A549 (cell line): ENCODE results near the gene XRCC4. TPM values are rescaled to one million over a fixed set of nuclear protein-coding genes. Genes with fewer than 3 reads are reported as not detected.

ENCODE experiments used
- ATAC-seq, 2 experiments: fragments of 200-7000 bp in 1 of 2; fragments of >200 bp in 1 of 2; cut with Nextera tagmentation in 1 of 2; cut with Tn5 transposase in 1 of 2; 3 replicates each; pipeline versions ENCODE4 v1.8.0 to v1.9.1; 2018 to 2020; ENCODE audit warnings: mild to moderate bottlenecking in 1 of 2, moderate library complexity in 1 of 2
- CTCF ChIA-PET: fragments of 300-600 bp; sonication (Branson Sonifier 250); formaldehyde crosslinking; extraction: SDS; loops from one replicate; lab custom pipeline; 2021; ENCODE audit warnings: antibody characterized with exemption, inconsistent platforms; lab: Yijun Ruan, JAX
- POLR2A ChIA-PET: fragments of 350-600 bp; formaldehyde crosslinking; extraction: SDS; loops from one replicate; lab custom pipeline; 2021; ENCODE audit warnings: antibody characterized with exemption, inconsistent platforms; lab: Yijun Ruan, JAX
- DNase-seq, 2 experiments: peaks; one replicate each; pipeline versions ENCODE4 v3.0.0 to v3.0.0-alpha.2; 2011 to 2016; ENCODE audit warnings: low read depth in 1 of 2, low spot score in 1 of 2
- FAIRE-seq: peaks from 2 replicates; lab custom pipeline; 2011; peaks lifted over from hg19 to GRCh38; lab: Jason Lieb, UNC
- H3K27ac ChIP-seq, 2 experiments: fragments of >200 bp; sonication (Bioruptor Twin); formaldehyde crosslinking; 3 replicates each; pipeline ENCODE4 v1.5.1; 2016 to 2017
- H3K4me1 ChIP-seq: fragments of >200 bp; sonication (Bioruptor Twin); formaldehyde crosslinking; 3 replicates; pipeline ENCODE4 v1.6.1; 2016
- H3K4me2 ChIP-seq: fragments of >200 bp; sonication (Bioruptor Twin); formaldehyde crosslinking; 3 replicates; pipeline ENCODE4 v1.6.1; 2016
- H3K4me3 ChIP-seq: fragments of >200 bp; sonication (Bioruptor Twin); formaldehyde crosslinking; 3 replicates; pipeline ENCODE4 v1.5.1; 2016
- H3K9me3 ChIP-seq: fragments of >200 bp; sonication (Bioruptor Twin); formaldehyde crosslinking; 3 replicates; pipeline ENCODE4 v1.6.1; 2016
- ATOH8 ChIP-seq: fragments of 250-450 bp; sonication (Bioruptor Pico); IDR thresholded peaks from 2 replicates; pipeline ENCODE4 v1.5.0; 2020; ENCODE audit warnings: low read depth, mild to moderate bottlenecking, moderate library complexity
- CBX8 ChIP-seq: fragments of 200-600 bp; sonication (generic); IDR thresholded peaks from 2 replicates; pipeline ENCODE4 v1.6.1; 2016
- ELK1 ChIP-seq: fragments of 150-350 bp; IDR thresholded peaks from 2 replicates; pipeline ENCODE4 v1.6.1; 2014; ENCODE audit warnings: low read depth, mild to moderate bottlenecking, low read length
- FOXS1 ChIP-seq: fragments of 250-450 bp; sonication (Bioruptor Pico); IDR thresholded peaks from 2 replicates; pipeline ENCODE4 v1.5.0; 2020; ENCODE audit warnings: mild to moderate bottlenecking, moderate library complexity
- HES2 ChIP-seq: fragments of >200 bp; sonication (Bioruptor Twin); formaldehyde crosslinking; IDR thresholded peaks from 2 replicates; pipeline ENCODE4 v1.6.1; 2016
- HMGXB4 ChIP-seq: fragments of 250-450 bp; sonication (Bioruptor Pico); IDR thresholded peaks from 2 replicates; pipeline ENCODE4 v1.5.0; 2021; ENCODE audit warnings: mild to moderate bottlenecking, moderate library complexity, borderline replicate concordance
- HOXB5 ChIP-seq: fragments of 250-450 bp; sonication (Bioruptor Pico); IDR thresholded peaks from 2 replicates; pipeline ENCODE4 v1.5.0; 2020; ENCODE audit warnings: mild to moderate bottlenecking, moderate library complexity
- MAFK ChIP-seq: fragments of 450-650 bp; IDR thresholded peaks from 2 replicates; pipeline ENCODE4 v1.6.1; 2014; ENCODE audit not compliant: partially characterized antibody
- NPAS2 ChIP-seq: fragments of 250-450 bp; sonication (Bioruptor Pico); IDR thresholded peaks from 2 replicates; pipeline ENCODE4 v1.8.0; 2022; ENCODE audit warnings: mild to moderate bottlenecking, moderate library complexity, borderline replicate concordance
- RAD21 ChIP-seq, 2 experiments: fragments of >200 bp in 1 of 2; sonication (Bioruptor Twin) in 1 of 2; formaldehyde crosslinking in 1 of 2; IDR thresholded peaks in 1 of 2; conservative IDR thresholded peaks in 1 of 2; 2 replicates in 1 of 2; 3 replicates in 1 of 2; pipeline ENCODE4 v1.6.1; 2012 to 2018; ENCODE audit warnings: inconsistent platforms in 1 of 2
- RFX5 ChIP-seq: fragments of 450-650 bp; IDR thresholded peaks from 2 replicates; pipeline ENCODE4 v1.7.1; 2014; ENCODE audit warnings: antibody characterized with exemption, mild to moderate bottlenecking, moderate library complexity
- SMC3 ChIP-seq: fragments of >200 bp; sonication (Bioruptor Twin); formaldehyde crosslinking; IDR thresholded peaks from 3 replicates; pipeline ENCODE4 v1.6.1; 2018; ENCODE audit warnings: inconsistent platforms
- TFCP2L1 ChIP-seq: fragments of 250-450 bp; sonication (Bioruptor Pico); IDR thresholded peaks from 2 replicates; pipeline ENCODE4 v1.5.0; 2021; ENCODE audit warnings: mild to moderate bottlenecking
- ZSCAN20 ChIP-seq: fragments of 250-450 bp; sonication (Bioruptor Pico); IDR thresholded peaks from 2 replicates; pipeline ENCODE4 v1.8.0; 2022; ENCODE audit warnings: mild to moderate bottlenecking, moderate library complexity
- WGBS: methylation state at CpG from one replicate; pipeline ENCODE4 v1.1.6; 2017; ENCODE audit errors: missing lambda C conversion rate; 5-methylcytosine and 5-hydroxymethylcytosine counted together
- polyA plus RNA-seq, 4 experiments: library from polyadenylated mRNA; depleted of rRNA in 3 of 4; stranded (reverse); fragments of >200 nt; fragmentation: RNase III in 1 of 4; extraction: RNeasy Plus Mini Kit Qiagen cat#74134 plus additional on column Dnase treatment in 1 of 4; gene quantifications; 2 replicates in 3 of 4; 3 replicates in 1 of 4; pipeline ENCODE4 v1.2.3, GENCODE V29; 2011 to 2017

XRCC4 gene
- polyA plus RNA-seq, 2 of the 4 experiments (the other 2 are of a cell fraction), result 14.3 to 14.8 TPM

- no peak for DNase-seq
- Histone ChIP-seq H3K4me2 (no peak overlapping the region), H3K9me3 (no peaks in the 10 kb centered on the region), H3K4me3 (no peak overlapping the region)
- TF ChIP-seq NPAS2 (CRISPR knock-in tag) (no peak), RAD21 (conservative IDR thresholded peaks at IDR 0.05 in 1 of 2, IDR thresholded peaks at IDR 0.05 in 1 of 2) (no peak), SMC3 (no peak), CBX8 (no peak), RFX5 (no peak), ZSCAN20 (CRISPR knock-in tag) (no peak), ATOH8 (CRISPR knock-in tag) (no peak), FOXS1 (CRISPR knock-in tag) (no peak)
- TF ChIP-seq, all 56 proteins: peak for 0
- Histone ChIP-seq H3K27ac (no peak overlapping the region), H3K4me1 (peaks cover 21% of the 10 kb centered on the region)
- no peak for ATAC-seq
- FAIRE-seq, result no peak
- CTCF ChIA-PET, result no interaction called here
- POLR2A ChIA-PET, result no interaction called here
- WGBS, result 86% methylated on average over 1 of the region's 1 CpG
Observed at GRCh38 chr5:83101514-83101913, 24.2 kb downstream of the XRCC4 start.

GRCh38 chr5:83102364-83102980, 25.1 kb downstream of the XRCC4 start:
- CTCF ChIA-PET, result no interaction called here
- FAIRE-seq, result no peak

GRCh38 chr5:83104021-83104420, 26.7 kb downstream of the XRCC4 start:
- H3K9me3 ChIP-seq, result no peaks in the 10 kb centered on the region
- POLR2A ChIA-PET, result no interaction called here
- H3K4me2 ChIP-seq, result no peak overlapping the region
- ATAC-seq (no peak), DNase-seq (no peak), FAIRE-seq (no peak)
- no peak overlapping the region for H3K4me3 ChIP-seq
- H3K27ac ChIP-seq, result no peak overlapping the region
- TF ChIP-seq TFCP2L1 (CRISPR knock-in tag), result no peak
- no peak for TF ChIP-seq MAFK
- TF ChIP-seq CBX8, result no peak
- TF ChIP-seq ZSCAN20 (CRISPR knock-in tag), result no peak
- no peak for TF ChIP-seq HMGXB4 (CRISPR knock-in tag)
- no peak for TF ChIP-seq ELK1
- TF ChIP-seq HOXB5 (CRISPR knock-in tag), result no peak
- no peaks in the 10 kb centered on the region for H3K4me1 ChIP-seq
- CTCF ChIA-PET, result no interaction called here

More at GRCh38 chr5:83102364-83102980, 25.1 kb downstream of the XRCC4 start:
- no peak overlapping the region for H3K4me3 ChIP-seq
- POLR2A ChIA-PET, result no interaction called here
- H3K4me2 ChIP-seq, result no peak overlapping the region
- DNase-seq (no peak), ATAC-seq (no peak)
- TF ChIP-seq HES2, result no peak
- TF ChIP-seq RAD21 (conservative IDR thresholded peaks at IDR 0.05 in 1 of 2, IDR thresholded peaks at IDR 0.05 in 1 of 2), result no peak
- no peak overlapping the region for H3K27ac ChIP-seq
- H3K9me3 ChIP-seq, result no peaks in the 10 kb centered on the region
- peaks cover 12% of the 10 kb centered on the region for H3K4me1 ChIP-seq
